COLO668 (cell line): ENCODE data around the gene TMEM254.
"Not testable (repeated sequence)": the region's sequence is repeated elsewhere in the genome, so short reads cannot be mapped to it uniquely, and the experiment has no call there.

Source experiments
- DNase-seq: peaks from one replicate; lab custom pipeline; 2025; ENCODE audit not compliant: unreplicated experiment; lab: John Stamatoyannopoulos, UW

The TMEM254 gene, protein sequence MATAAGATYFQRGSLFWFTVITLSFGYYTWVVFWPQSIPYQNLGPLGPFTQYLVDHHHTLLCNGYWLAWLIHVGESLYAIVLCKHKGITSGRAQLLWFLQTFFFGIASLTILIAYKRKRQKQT

DNA sequence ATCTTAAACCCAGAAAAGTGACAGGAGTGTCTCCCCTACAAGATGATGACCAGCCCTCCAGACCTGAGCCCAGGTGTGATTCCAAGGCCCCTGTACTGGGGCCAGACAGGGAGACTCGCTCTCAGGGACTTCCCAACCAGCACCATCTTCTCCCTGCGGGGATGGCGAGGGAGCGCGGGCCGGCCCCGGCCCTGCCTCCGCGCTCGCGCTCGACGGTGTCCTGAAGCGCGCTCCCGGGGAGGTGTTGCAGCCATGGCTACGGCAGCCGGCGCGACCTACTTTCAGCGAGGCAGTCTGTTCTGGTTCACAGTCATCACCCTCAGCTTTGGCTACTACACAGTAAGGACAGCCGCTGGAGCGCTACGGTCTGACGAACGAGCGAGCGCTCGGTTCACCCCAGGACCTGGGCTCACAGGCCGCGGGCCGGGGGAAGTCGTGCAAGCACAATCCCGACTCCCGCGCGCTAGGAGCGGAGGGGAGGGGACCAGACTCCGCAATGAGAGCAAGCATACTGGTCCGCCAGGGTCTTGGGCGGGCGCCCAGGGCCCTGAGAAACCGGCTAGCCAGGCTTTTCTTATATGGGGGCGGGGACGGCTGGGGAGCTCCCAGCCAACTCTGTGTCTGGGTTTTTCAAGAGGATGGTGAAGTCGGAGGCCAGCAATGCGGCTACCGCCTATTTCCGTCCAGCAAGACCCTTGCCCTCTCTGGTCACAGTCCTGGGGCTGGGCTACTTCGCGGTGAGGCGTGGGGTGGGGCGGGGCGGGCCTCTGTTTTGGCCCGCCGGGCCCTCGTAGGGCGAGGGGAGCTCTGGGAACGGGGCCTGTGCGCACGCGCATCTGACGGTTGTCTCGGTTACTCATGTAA, at the start of gene TMEM254:
TMEM254 (plus strand) TSS at position 218 of the 864 bp plus-strand sequence; CDS start at position 253, 35 bp downstream.
- DNase-seq = peak; percentile 87

DNA sequence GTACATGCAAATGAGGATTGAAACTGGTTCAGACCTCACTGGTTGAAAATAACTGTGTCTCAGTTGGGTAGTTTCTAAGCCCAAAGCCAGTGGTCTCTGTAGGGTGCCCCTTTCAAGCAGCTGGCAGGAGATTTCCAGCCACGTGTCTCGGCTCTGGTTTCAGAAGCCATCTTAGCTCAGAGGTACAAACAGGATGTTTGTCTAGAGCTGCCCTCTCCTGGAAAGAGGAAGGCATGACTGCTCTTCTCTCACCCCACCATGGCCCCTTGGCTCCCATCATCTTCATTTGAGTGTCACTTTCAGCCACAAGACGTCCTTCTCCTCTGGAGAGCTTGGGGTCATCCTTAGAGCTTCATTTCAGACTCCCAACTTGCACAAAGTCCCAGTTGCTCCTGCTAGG, 49.3 kb upstream of the TMEM254 start:
- DNase-seq = not testable (repeated sequence)

DNA sequence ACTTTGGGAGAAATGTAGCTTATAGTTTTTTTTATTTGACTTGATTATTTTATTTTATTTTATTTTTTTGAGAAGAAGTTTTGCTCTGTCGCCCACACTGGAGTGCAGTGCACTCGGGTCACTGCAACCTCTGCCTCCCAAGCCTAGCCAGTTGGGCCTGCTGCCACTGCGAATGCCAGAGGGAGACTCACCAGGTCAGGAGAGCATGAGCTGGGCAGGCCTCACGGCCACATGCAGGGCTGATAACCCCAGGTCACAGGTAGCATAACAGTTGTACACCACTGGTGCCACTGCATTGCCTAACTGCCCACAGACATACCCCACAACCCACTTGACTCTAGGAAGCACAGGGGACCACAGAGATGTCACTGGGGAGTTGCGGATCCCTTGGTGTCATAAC, 48.6 kb upstream of the TMEM254 start:
- not testable (repeated sequence) for DNase-seq

DNA sequence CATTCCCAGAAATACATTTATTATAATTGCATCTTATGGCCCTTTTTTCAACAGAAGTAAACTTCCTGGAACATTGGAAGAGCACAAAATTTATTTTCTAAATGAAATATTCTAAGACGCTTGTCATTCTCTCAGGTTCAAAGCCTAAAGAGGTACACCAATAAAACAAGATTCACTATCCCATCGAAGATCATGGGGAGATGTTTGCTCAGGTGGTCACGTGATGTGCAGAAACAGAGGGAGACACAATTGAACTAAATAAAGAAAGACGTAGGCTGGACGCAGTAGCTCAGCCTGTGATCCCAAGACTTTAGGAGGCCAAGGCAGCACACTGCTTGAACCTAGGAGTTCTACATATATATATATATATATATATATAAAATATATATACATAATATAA, 46.0 kb upstream of the TMEM254 start:
- no peak for DNase-seq

DNA sequence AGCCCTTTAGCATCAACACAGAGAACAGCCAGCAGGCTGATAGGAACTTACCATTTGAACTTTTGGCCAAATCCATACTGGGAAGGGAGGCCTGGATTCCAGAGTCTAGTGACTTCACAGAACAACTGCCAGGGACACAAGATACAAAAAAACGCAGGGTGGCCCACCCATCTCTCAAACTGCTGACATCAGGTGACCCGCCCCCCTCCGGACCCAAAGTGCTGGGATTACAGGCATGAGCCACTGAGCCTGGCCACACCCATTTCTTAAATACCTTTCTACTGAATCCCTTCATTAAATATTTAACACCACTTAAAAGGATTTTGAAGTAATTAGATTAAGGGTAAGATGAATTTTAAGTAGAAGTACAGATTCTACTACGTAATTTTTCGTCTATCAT, 43.7 kb upstream of the TMEM254 start:
- not testable (repeated sequence) for DNase-seq

DNA sequence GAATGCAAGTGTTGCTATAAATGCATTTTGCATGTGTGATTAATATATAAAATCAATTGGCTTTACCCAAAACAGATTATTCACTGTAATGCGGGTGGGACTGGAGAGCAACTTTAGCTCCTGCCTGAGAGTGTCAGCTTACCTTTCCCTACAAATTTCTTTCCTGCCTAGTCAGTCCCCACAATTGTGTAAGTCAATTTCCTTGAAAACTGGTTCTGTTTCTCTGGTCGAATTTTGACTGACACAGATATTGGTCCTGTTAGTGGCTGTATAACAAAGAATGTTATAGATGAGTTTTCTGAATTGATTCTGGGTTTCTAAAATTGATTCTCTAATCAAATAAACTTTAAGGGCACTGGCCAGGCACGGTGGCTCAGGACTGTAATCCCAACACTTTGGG, 43.0 kb upstream of the TMEM254 start:
- DNase-seq = not testable (repeated sequence)

DNA sequence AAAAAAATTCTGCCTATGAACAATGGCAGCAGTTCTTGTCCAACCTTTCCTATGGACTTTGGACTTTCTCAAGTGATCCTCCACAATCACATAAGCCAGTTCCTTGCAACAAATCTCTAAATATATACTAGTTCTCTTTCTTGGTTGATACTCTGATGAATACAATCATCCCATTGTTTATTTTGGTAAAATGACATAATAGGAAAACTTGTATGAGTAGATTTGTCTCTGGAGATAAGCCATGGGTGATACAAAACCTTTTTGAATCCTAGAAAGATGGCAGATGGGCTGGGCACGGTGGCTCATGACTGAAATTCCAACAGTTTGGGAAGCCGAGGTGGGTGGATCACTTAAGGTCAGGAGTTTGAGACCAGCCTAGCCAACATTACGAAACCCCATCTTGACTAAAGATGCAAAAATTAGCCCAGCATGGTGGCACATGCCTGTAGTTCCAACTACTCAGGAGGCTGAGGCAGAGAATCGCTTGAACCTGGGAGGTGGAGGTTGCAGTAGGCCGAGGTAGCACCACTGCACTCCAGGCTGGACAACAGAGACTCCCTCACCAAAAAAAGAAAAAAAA, 41.5 kb upstream of the TMEM254 start:
- DNase-seq = not testable (repeated sequence)

DNA sequence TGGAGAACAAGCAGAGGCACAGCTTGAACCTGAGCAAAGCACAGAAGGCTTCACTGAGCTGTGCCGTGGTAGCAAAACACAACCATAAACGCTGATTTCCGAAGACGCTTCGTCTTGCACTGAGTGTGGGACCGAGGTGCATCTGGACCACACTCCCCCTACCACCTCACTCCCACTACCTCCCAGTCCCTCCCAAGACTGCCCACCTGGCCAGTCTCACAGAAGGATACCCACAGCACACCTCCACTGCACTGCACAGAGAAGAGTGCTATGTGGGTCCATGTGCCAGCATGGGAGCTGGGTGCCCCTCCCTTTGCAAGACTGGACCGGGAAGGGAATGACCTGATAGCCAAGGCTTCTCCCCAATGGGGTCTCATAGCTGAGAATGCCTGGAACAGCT, 40.2 kb upstream of the TMEM254 start:
- not testable (repeated sequence) for DNase-seq

DNA sequence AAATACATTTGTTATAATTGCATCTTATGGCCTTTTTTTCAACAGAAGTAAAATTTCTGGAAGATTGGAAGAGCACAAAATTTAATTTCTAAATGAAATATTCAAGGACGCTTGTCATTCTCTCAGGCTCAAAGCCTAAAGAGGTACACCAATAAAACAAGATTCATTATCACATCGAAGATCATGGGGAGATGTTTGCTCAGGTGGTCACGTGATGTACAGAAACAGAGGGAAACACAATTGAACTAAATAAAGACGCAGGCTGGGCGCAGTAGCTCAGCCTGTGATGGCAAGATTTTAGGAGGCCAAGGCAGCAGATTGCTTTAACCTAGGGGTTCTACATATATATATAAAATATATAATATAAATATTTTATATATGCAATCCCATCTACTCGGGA, 37.3 kb upstream of the TMEM254 start:
- DNase-seq = no peak

DNA sequence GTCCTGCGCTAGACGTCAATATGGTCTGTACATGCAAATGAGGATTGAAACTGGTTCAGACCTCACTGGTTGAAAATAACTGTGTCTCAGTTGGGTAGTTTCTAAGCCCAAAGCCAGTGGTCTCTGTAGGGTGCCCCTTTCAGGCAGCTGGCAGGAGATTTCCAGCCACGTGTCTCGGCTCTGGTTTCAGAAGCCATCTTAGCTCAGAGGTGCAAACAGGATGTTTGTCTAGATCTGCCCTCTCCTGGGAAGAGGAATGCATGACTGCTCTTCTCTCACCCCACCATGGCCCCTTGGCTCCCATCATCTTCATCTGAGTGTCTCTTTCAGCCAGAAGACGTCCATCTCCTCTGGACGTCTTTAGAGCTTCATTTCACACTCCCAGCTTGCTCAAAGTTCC, 33.5 kb upstream of the TMEM254 start:
- not testable (repeated sequence) for DNase-seq

DNA sequence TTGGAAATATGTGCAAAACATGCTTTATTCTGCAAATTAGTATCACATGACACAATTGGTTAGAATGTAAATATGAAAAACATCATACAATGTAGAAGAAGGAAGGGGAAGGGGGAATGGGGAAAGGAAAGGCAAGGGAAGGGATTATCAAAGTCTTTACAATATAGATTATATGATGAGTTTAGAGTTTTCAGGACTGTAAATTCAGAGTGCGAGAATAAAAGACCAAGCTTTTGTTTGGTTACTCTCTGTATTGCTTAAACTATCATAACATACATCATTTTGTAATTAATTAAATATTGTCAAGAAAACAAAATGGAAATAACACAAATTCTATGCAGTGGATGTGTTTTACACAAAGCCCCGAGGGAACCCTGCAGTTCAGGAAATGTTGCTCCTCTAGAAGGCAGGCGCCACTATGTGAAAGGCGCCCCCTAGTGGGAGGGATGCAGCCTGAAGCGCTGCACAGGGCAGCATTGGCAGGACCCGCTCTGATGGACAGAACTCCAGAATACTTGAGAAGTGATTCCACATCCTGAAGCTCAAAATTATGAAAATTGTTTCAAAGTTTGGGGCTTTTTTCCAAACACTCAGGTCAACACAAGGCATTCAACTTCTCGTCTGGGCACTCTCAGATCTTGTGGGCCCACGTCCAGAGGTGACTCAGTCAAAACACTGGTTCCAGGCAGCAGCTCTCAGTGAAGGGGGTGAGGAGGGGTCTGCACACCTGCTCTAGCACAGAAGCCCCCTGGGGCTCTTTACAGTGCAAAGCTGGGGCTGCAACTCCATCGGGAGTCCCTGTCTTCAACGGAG, 31.6 kb upstream of the TMEM254 start:
- peak; percentile 54 for DNase-seq

DNA sequence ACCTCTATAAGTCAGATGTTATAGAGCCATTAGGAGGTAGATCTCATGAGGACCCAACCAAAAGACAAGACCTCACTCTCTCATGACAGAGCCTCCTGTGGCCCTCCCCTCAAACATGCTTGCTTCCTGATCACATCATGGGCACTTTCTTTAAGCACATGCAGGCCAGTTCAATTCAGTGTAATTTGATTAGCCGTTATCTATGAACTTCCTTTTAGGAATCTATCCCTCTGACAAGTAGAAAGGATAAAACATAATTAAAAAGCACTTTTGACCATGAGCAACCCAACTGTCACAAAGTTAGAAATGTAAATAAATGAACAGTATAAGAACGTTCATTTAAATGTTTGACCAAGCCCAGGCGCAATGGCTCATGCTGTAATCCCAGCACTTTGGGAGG, 27.7 kb upstream of the TMEM254 start:
- no peak for DNase-seq

DNA sequence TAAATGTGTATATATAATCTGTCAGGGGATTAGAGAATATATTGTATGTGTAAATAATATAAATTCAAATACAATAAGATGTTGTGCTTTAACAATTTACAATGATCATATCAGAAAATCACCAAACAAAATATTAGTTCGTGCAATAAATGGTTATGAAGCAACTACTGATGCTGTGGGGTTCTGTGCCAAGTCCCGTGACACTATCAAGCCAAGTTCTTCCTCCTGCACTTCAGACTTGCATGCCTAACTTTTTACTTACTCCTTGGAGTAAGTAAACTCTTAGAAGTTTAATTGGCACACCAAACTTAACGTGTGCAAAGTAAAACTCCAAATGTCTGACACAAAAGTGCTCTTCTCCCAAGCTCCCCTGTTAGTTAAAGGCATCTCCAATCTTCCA, 26.5 kb upstream of the TMEM254 start:
- no peak for DNase-seq

DNA sequence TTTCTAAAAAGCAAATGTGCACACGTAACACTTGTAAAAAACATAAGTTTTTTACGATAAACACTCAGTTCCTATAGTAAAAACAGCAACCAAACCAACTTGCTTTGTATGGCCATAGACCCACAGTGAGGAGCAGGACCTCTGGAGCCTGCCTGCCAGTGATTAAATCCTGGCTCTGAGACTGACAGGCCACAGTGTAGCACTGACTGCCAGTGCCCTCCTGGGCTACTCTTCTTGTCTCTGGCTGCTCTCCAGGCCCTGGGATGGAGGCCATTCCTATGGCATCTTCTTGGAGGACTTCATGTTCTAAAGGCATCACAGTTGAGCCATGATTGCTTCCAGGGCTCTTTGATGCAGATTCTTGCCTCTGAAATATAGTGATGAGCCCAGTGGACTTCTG, 22.7 kb upstream of the TMEM254 start:
- no peak for DNase-seq

DNA sequence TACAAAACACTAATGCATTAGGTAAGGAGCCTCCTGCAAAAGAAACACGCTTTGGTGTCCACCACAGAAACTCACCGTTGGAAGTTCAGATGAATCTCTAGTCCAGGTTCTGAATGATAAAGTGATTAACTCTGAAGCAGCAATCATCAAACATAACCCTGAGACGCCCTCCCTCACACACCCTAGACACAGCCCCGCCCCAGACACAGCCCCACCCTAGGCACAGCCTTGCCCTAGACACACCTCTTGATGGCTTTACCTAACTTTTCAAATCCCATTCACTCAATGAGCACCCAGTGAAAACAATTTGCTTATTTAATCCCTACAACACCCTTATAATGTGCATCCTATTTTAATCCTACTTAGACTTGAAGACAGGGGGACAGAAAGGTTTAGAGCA, 21.3 kb upstream of the TMEM254 start:
- no peak for DNase-seq

DNA sequence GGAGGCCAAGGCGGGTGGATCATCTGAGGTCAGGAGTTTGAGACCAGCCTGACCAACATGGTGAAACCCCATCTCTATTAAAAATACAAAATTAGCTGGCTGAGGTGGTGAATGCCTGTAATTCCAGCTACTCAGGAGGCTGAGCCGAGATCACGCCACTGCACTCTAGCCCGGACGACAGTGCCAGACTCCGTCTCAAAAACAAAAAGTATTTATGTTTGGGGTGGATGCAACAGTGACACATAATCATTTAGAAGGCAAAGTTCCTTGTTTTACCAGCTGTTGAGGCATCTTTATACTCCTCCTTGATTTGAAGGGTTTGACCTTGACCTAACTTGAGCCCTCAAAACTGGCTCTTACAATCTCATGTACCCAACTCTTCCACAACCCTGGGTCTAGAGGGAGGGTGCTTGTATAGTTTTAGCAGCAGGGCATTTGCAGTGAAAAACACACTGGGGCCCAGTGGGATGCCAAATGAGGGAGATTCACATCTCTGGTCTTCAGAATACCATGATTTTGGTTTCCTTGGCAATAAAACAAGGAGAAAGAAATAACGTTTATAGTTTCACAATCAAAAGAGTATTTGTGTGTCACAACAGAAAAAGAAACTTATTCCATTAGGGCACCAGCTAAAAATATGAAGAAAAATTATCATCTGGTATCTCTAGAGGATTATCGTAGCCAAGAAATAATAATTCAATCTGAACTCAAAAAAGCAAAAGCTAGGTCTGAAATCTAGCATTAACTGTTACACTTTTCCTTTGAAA, 14.2 kb upstream of the TMEM254 start:
- DNase-seq = no peak

DNA sequence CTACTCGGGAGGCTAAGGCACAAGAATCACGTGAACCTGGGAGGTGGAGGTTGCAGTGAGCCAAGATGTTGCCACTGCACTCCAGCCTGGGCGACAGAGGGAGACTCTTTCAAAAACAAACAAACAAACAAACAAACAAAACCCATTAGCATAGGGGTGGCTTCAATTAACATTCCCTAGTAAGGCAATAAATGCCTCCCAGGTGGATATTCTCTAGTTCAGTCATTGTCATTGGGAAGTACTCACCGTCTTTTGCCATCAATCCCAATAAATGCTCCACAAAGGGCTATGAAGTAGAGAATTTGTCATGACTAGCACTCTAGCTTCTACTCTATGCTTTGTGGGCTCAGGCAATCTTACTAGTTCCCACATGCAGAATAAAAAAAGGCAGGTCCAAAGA, 11.7 kb upstream of the TMEM254 start:
- no peak for DNase-seq

DNA sequence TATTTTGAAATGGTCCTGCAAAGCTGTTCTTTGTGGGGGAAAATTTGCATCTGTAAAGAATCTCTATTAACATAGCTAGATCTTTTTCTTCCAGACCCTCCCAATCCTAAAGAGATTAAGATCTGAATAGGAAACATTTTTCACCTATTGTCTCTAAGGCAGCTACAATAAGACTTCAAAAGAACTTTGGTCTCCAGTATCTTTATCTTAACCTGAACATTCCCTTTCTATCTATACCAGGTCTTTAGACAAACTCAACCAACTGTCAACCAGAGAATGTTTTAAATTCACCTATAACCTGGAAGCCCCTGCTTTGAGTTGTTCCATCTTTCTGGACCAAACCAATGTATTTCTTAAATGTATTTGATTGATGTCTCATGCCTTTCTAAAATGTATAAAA, 10.6 kb upstream of the TMEM254 start:
- DNase-seq = not testable (repeated sequence)

DNA sequence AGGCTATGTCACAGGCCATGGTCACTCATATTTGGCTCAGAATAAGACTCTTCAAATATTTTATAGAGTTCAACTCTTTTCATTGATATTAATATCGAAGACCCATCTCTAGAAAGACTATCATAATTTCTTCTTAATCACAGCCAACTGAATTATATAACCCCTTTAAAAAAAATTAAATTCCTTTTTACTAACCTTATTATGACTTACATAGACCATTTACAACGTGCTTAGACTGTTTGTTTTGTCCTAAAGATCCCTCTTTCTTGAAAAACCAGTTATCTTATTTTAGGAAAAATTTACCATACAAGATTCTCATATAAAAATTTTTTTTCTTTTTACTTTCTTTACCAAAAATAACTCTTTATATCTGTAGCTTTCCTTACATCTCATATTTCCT, 10.2 kb upstream of the TMEM254 start:
- DNase-seq = no peak

DNA sequence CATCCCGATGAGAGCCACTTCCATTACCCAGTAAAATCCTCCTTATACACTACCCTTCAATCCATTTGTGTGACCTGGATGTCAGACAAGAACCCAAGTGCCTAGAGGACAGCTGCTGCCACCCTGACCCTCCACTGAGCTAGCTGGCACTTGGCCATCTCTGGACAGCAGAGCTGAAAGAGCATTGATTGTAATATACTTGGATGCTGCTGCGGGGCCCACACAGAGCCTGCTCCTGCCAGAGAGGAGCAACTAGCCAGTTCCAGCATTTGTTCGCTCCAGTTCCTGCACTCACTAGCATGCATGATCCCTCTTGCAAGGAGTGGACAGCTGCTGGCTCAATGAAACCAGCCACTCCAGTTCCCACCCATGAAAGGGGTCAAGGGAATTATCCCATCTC, 8.4 kb upstream of the TMEM254 start:
- DNase-seq = no peak

DNA sequence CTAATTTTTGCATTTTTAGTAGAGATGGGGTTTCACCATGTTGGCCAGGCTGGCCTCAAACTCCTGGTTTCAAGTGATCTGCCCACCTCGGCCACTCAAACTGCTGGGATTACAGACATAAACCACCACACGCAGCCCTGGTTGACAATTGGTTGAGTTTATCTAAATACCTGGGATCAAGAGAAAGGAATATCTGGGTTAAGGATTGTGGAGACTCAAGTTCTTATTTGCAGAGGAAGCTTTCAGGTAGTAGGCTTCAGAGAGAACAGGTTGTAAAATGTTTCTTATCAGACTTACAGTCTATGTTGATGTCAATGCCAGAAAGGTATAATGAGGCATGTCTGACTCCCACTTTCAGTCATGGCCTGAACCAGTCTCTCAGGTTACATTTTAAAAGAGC, 5.9 kb upstream of the TMEM254 start:
- no peak for DNase-seq
